Measurements from ENCODE around the gene TNXB.

The TNXB gene

DNA sequence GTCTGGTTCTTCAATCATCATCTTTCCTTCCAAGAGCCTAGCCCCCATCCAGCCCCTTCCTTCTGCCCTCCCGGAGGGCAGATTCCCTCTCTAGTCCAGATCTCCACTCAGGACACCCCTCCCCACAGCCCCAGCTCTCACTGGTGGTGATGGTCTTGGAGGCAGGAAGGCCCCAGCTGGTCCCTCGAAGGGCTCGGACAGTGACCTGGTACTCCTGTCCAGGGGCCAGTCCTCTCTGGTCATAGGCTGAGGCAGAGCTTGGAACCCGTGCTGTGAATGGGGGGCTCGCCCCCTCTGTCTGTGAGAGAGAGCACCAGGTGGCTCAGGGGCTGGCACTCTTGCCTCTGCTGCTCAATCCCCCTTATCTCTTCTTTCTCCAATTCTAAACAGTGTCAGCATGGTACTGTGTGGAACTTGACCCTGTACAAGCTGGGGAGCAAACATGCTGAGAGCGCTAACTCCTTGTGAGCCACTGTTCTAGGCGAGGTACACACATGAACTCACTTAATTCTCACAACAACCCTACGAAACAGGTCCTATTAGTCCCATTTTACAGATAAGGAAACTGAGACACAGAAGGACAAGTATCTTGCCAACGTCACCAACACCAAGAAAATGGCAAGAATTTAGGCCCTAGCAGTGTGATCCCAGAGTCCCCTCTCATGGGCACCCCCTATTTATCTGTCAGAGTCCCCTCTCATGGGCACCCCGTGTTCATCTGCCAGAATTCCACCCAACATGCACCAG lies 19.9 kb downstream of the TNXB start:
- no peaks in the 10 kb centered on the region for H3K27me3 ChIP-seq (ENCODE audit: insufficient read depth, low read length, poor library complexity, severe bottlenecking)
- no peak for TF ChIP-seq EZH2phosphoT487 (IDR thresholded peaks at IDR 0.05; ENCODE audit: borderline replicate concordance)
- TF ChIP-seq, protein P1, sequence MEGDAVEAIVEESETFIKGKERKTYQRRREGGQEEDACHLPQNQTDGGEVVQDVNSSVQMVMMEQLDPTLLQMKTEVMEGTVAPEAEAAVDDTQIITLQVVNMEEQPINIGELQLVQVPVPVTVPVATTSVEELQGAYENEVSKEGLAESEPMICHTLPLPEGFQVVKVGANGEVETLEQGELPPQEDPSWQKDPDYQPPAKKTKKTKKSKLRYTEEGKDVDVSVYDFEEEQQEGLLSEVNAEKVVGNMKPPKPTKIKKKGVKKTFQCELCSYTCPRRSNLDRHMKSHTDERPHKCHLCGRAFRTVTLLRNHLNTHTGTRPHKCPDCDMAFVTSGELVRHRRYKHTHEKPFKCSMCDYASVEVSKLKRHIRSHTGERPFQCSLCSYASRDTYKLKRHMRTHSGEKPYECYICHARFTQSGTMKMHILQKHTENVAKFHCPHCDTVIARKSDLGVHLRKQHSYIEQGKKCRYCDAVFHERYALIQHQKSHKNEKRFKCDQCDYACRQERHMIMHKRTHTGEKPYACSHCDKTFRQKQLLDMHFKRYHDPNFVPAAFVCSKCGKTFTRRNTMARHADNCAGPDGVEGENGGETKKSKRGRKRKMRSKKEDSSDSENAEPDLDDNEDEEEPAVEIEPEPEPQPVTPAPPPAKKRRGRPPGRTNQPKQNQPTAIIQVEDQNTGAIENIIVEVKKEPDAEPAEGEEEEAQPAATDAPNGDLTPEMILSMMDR (conservative IDR thresholded peaks at IDR 0.05; ENCODE audit: low read length), result no peak
- no peak overlapping the region for H3K4me3 ChIP-seq (ENCODE audit: low read length, poor library complexity, severe bottlenecking)
- no peaks in the 10 kb centered on the region for H3F3A ChIP-seq (ENCODE audit: low read depth)
- no peak overlapping the region for H2AFZ ChIP-seq (ENCODE audit: low read length)
- H3K4me2 ChIP-seq (ENCODE audit: low read depth, low read length, poor library complexity, severe bottlenecking), result no peak overlapping the region
- no peaks in the 10 kb centered on the region for H4K20me1 ChIP-seq (ENCODE audit: insufficient read depth, low read length, poor library complexity, severe bottlenecking)
- no peaks in the 10 kb centered on the region for H3K9me2 ChIP-seq (replicated peaks; ENCODE audit: low read depth, low read length)
- H3K9me3 ChIP-seq (ENCODE audit: insufficient read depth, low read depth, low read length), result no peaks in the 10 kb centered on the region
- no peak overlapping the region for H3K9ac ChIP-seq (ENCODE audit: low read depth, low read length, poor library complexity, severe bottlenecking)
- no peaks in the 10 kb centered on the region for H3K79me2 ChIP-seq (ENCODE audit: insufficient read depth, low read length)
- H3K36me3 ChIP-seq (ENCODE audit: insufficient read depth, low read length), result no peaks in the 10 kb centered on the region
- no peaks in the 10 kb centered on the region for H3K4me1 ChIP-seq (ENCODE audit: insufficient read depth, low read length, poor library complexity, severe bottlenecking)

DNA sequence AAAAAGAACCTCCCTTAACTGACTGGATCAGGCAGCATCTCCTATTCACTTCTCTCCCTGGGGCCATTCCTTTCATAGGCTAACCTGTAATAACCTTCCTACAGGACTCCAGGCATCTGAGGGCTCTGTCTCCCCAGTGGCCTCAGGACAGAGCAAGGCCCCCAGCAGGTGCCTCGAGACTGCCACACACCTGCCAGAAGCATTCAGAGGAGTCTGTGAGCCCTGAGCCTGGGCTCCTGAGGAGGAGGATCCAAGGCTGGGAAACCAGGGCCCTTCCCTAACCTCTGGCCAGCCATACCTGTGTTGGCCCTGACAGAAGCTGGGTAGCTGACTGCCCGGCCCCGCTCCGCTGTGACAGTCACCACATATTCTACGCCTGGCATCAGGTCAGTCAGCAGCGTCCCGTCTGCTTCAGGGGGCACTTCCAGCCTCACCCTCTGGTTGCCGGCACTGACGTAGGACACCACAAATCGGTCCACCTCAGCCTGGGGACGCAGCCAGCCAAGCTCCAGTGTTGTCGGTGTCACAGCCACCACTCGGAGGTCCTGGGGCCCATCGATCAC lies 20.6 kb downstream of the TNXB start:
- H3K9me3 ChIP-seq (ENCODE audit: insufficient read depth, low read depth, low read length), result no peaks in the 10 kb centered on the region
- H3K4me3 ChIP-seq (ENCODE audit: low read length, poor library complexity, severe bottlenecking), result no peak overlapping the region
- H4K20me1 ChIP-seq (ENCODE audit: insufficient read depth, low read length, poor library complexity, severe bottlenecking), result no peaks in the 10 kb centered on the region
- TF ChIP-seq, protein P1 (conservative IDR thresholded peaks at IDR 0.05; ENCODE audit: low read length), result no peak
- TF ChIP-seq EZH2phosphoT487 (IDR thresholded peaks at IDR 0.05; ENCODE audit: borderline replicate concordance), result no peak
- H3K27me3 ChIP-seq (ENCODE audit: insufficient read depth, low read length, poor library complexity, severe bottlenecking), result no peaks in the 10 kb centered on the region
- H2AFZ ChIP-seq (ENCODE audit: low read length), result no peak overlapping the region
- H3K9ac ChIP-seq (ENCODE audit: low read depth, low read length, poor library complexity, severe bottlenecking), result no peak overlapping the region
- no peaks in the 10 kb centered on the region for H3K79me2 ChIP-seq (ENCODE audit: insufficient read depth, low read length)
- no peaks in the 10 kb centered on the region for H3F3A ChIP-seq (ENCODE audit: low read depth)
- no peak overlapping the region for H3K4me2 ChIP-seq (ENCODE audit: low read depth, low read length, poor library complexity, severe bottlenecking)
- no peaks in the 10 kb centered on the region for H3K36me3 ChIP-seq (ENCODE audit: insufficient read depth, low read length)
- H3K9me2 ChIP-seq (replicated peaks; ENCODE audit: low read depth, low read length), result no peaks in the 10 kb centered on the region
- H3K4me1 ChIP-seq (ENCODE audit: insufficient read depth, low read length, poor library complexity, severe bottlenecking), result no peaks in the 10 kb centered on the region

DNA sequence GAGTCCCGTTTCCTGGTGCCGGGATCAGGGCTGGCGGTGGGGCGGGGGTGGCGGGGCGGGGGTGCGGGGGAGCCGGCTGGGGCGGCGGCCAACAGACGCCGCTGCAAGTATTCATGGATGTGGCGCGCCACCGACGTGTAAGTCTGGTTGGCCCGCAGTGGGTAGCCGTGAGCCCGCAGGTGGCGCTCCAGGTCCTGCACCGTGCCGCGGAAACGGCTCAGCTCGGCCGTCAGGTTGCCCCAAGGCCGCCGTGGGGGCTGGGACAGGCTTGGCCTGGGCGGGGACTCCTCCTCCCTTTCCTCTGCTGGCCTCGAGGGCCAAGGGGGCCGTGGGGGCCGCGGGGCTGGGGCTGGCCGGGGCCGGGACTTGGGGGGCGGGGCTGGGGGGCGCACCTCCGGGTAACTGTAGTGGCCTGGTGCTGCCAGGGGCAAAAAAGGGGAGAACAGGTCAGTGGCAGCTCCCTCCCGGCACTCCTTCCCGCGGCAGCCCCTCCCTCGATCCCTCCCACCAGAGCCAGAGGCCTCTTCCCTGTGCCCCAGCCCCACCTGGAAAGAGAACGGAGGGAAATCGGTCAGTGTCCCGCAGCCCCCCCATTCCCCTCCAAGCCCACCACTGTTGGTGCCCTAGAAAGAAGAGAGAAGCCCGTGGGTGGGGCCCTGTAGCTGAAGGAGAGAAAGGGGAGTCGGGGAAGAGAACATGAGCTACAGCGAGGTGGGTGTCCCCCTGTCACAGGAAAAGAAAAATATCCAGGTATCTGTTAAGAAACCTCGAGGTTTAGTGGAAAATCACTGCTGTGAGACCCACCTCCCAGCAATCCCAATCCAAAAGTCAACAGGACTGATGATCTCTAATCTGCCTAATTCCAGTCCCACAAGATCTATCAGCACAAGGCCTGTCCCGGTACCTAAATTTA lies 21.3 kb downstream of the TNXB start:
- H3K4me1 ChIP-seq (ENCODE audit: insufficient read depth, low read length, poor library complexity, severe bottlenecking), result no peaks in the 10 kb centered on the region
- H3K9me3 ChIP-seq (ENCODE audit: insufficient read depth, low read depth, low read length), result no peaks in the 10 kb centered on the region
- no peak overlapping the region for H2AFZ ChIP-seq (ENCODE audit: low read length)
- H3K9ac ChIP-seq (ENCODE audit: low read depth, low read length, poor library complexity, severe bottlenecking), result no peak overlapping the region
- H4K20me1 ChIP-seq (ENCODE audit: insufficient read depth, low read length, poor library complexity, severe bottlenecking), result no peaks in the 10 kb centered on the region
- no peak overlapping the region for H3K4me2 ChIP-seq (ENCODE audit: low read depth, low read length, poor library complexity, severe bottlenecking)
- H3K4me3 ChIP-seq (ENCODE audit: low read length, poor library complexity, severe bottlenecking), result no peak overlapping the region
- no peaks in the 10 kb centered on the region for H3K79me2 ChIP-seq (ENCODE audit: insufficient read depth, low read length)
- no peaks in the 10 kb centered on the region for H3F3A ChIP-seq (ENCODE audit: low read depth)
- TF ChIP-seq EZH2phosphoT487 (IDR thresholded peaks at IDR 0.05; ENCODE audit: borderline replicate concordance), result no peak
- TF ChIP-seq, protein P1 (conservative IDR thresholded peaks at IDR 0.05; ENCODE audit: low read length), result peak; percentile 35
- no peaks in the 10 kb centered on the region for H3K27me3 ChIP-seq (ENCODE audit: insufficient read depth, low read length, poor library complexity, severe bottlenecking)
- no peaks in the 10 kb centered on the region for H3K9me2 ChIP-seq (replicated peaks; ENCODE audit: low read depth, low read length)
- H3K36me3 ChIP-seq (ENCODE audit: insufficient read depth, low read length), result no peaks in the 10 kb centered on the region
